ENCODE measurements around the gene APBA3.
A peak's percentile ranks its signal among the peaks of the same experiment; 100 is the strongest.

GRCh38 chr19:3801412-3802096 is 40.1 kb upstream of the APBA3 start:
- TF ChIP-seq, protein P1, sequence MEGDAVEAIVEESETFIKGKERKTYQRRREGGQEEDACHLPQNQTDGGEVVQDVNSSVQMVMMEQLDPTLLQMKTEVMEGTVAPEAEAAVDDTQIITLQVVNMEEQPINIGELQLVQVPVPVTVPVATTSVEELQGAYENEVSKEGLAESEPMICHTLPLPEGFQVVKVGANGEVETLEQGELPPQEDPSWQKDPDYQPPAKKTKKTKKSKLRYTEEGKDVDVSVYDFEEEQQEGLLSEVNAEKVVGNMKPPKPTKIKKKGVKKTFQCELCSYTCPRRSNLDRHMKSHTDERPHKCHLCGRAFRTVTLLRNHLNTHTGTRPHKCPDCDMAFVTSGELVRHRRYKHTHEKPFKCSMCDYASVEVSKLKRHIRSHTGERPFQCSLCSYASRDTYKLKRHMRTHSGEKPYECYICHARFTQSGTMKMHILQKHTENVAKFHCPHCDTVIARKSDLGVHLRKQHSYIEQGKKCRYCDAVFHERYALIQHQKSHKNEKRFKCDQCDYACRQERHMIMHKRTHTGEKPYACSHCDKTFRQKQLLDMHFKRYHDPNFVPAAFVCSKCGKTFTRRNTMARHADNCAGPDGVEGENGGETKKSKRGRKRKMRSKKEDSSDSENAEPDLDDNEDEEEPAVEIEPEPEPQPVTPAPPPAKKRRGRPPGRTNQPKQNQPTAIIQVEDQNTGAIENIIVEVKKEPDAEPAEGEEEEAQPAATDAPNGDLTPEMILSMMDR (optimal IDR thresholded peaks at IDR 0.05 in 1 of 3, IDR thresholded peaks at IDR 0.05 in 1 of 3, conservative IDR thresholded peaks at IDR 0.05 in 1 of 3; ENCODE audit: extremely low read depth in 1 of 3, insufficient read depth in 2 of 3, low read length in 3 of 3): peak in 1 of 3 experiments; percentile 27
- peak; percentile 84 for TF ChIP-seq EZH2 (IDR thresholded peaks at IDR 0.05; ENCODE audit: low read length)
